CD8-positive, alpha-beta memory T cell (primary cell): ENCODE measurements around the gene RCAN3. TPM values are rescaled to one million over a fixed set of nuclear protein-coding genes. Genes with fewer than 3 reads are reported as not detected.

Experiments
- CTCF ChIA-PET: fragments of 350-600 bp; sonication (Branson Sonifier 250); formaldehyde crosslinking; loops from one replicate; lab custom pipeline; 2021; ENCODE audit warnings: antibody characterized with exemption; lab: Charles Lee
- POLR2A ChIA-PET: fragments of 350-600 bp; sonication (Branson Sonifier 250); formaldehyde crosslinking; loops from one replicate; lab custom pipeline; 2021; ENCODE audit warnings: antibody characterized with exemption; lab: Charles Lee
- DNase-seq, 5 donors: peaks; one replicate each; pipeline versions ENCODE4 v3.0.0 to v3.0.0-alpha.2; 2020 to 2022; ENCODE audit warnings: mixed read lengths in 1 of 5
- H3K27ac ChIP-seq: one replicate; pipeline ENCODE4 v1.7.0; 2013; ENCODE audit warnings: low read depth, mild to moderate bottlenecking, low read length, moderate library complexity
- H3K27me3 ChIP-seq: 2 replicates; pipeline ENCODE4 v1.7.0; 2013; ENCODE audit warnings: low read length, mild to moderate bottlenecking; ENCODE audit not compliant: insufficient read depth, poor library complexity, severe bottlenecking
- H3K36me3 ChIP-seq: 2 replicates; pipeline ENCODE4 v1.7.0; 2013; ENCODE audit warnings: mild to moderate bottlenecking, low read length, moderate library complexity; ENCODE audit not compliant: insufficient read depth
- H3K4me1 ChIP-seq: 2 replicates; pipeline ENCODE4 v1.7.0; 2013; ENCODE audit warnings: mild to moderate bottlenecking, low read length, moderate library complexity; ENCODE audit not compliant: insufficient read depth
- H3K4me3 ChIP-seq: 2 replicates; pipeline ENCODE4 v1.7.0; 2013; ENCODE audit warnings: mild to moderate bottlenecking, low read length
- H3K9me3 ChIP-seq: 2 replicates; pipeline ENCODE4 v1.7.0; 2013; ENCODE audit warnings: mild to moderate bottlenecking, low read length
- H3K27ac Mint-ChIP-seq, 8 donors: one replicate each; pipeline ENCODE4 v1.8.0; 2020 to 2021; ENCODE audit warnings: mixed read lengths in 8 of 8, mild to moderate bottlenecking in 6 of 8, inconsistent platforms in 3 of 8, moderate library complexity in 3 of 8
- H3K27me3 Mint-ChIP-seq, 2 donors: one replicate each; pipeline ENCODE4 v1.8.0; 2020 to 2021; ENCODE audit warnings: mixed read lengths in 2 of 2, mild to moderate bottlenecking in 1 of 2, moderate library complexity in 1 of 2
- H3K36me3 Mint-ChIP-seq, 3 donors: one replicate each; pipeline ENCODE4 v1.8.0; 2020 to 2021; ENCODE audit warnings: mixed read lengths in 3 of 3, inconsistent platforms in 1 of 3, mild to moderate bottlenecking in 1 of 3
- H3K4me1 Mint-ChIP-seq, 3 donors: one replicate each; pipeline ENCODE4 v1.8.0; 2020 to 2021; ENCODE audit warnings: mixed read lengths in 3 of 3, inconsistent platforms in 1 of 3, mild to moderate bottlenecking in 1 of 3
- H3K4me3 Mint-ChIP-seq, 7 donors: one replicate each; pipeline ENCODE4 v1.8.0; 2020 to 2021; ENCODE audit warnings: mixed read lengths in 7 of 7, mild to moderate bottlenecking in 6 of 7, moderate library complexity in 4 of 7, inconsistent platforms in 2 of 7
- H3K9me3 Mint-ChIP-seq, 5 donors: one replicate each; pipeline ENCODE4 v1.8.0; 2020 to 2022; ENCODE audit warnings: mixed read lengths in 5 of 5, mild to moderate bottlenecking in 3 of 5, moderate library complexity in 2 of 5, inconsistent platforms in 1 of 5
- polyA plus RNA-seq: library from polyadenylated mRNA; unstranded; fragments of 300-500 nt; fragmentation: Illumina TruSeq; gene quantifications from one replicate; pipeline ENCODE4 v1.2.3, GENCODE V29; 2021
- total RNA-seq, 2 experiments: library from RNA; stranded (reverse); gene quantifications; one replicate each; pipeline ENCODE4 v1.2.3, GENCODE V29; 2021

RCAN3 gene
- total and polyA plus RNA-seq, 3 experiments from 2014 or later = 62.6 to 66.7 (median 64.0) TPM

GRCh38 chr1:24463776-24464735, 38.6 kb upstream of the RCAN3 start:
- POLR2A ChIA-PET = no interaction called here

GRCh38 chr1:24465099-24465498, 37.5 kb upstream of the RCAN3 start:
- peaks cover 11 to 85% (median 37%) of the 10 kb centered on the region in 3 donors for H3K36me3 Mint-ChIP-seq
- peaks cover 26% of the 10 kb centered on the region for H3K36me3 ChIP-seq
- DNase-seq = no peak

More at GRCh38 chr1:24463776-24464735, 38.6 kb upstream of the RCAN3 start:
- Mint-ChIP-seq H3K4me3 (no peak overlapping the region), H3K27me3 (no peaks in the 10 kb centered on the region), H3K27ac (peak overlapping the region in 6 of 8 donors; percentile 3 to 73 (median 24)), H3K36me3 (peaks cover 12 to 85% (median 37%) of the 10 kb centered on the region in 3 donors), H3K4me1 (peaks cover 10 to 18% (median 16%) of the 10 kb centered on the region in 3 donors), H3K9me3 (no peaks in the 10 kb centered on the region)
- no peaks in the 10 kb centered on the region for H3K27me3 ChIP-seq
- H3K36me3 ChIP-seq = peaks cover 28% of the 10 kb centered on the region
- H3K9me3 ChIP-seq = no peaks in the 10 kb centered on the region
- peaks cover 20% of the 10 kb centered on the region for H3K4me1 ChIP-seq
- H3K27ac ChIP-seq = no peak overlapping the region
- no peak for DNase-seq
- CTCF ChIA-PET = interaction anchor here (0.7 to 1.0 kb wide), 2 partner anchors 72 to 123 kb away, joined by 3 to 4 read pairs; no protein-coding TSS in a partner anchor
- no peak overlapping the region for H3K4me3 ChIP-seq

GRCh38 chr1:24465638-24466037, 37.0 kb upstream of the RCAN3 start:
- Mint-ChIP-seq H3K36me3 (peaks cover 6 to 80% (median 32%) of the 10 kb centered on the region in 3 donors), H3K4me3 (no peak overlapping the region), H3K9me3 (no peaks in the 10 kb centered on the region), H3K27me3 (no peaks in the 10 kb centered on the region), H3K4me1 (peaks cover 10 to 18% (median 16%) of the 10 kb centered on the region in 3 donors), H3K27ac (peak overlapping the region in 5 of 8 donors; percentile 8 to 86 (median 29))
- CTCF ChIA-PET = interaction anchor here (1.2 kb wide), 1 partner anchor 20 kb away, joined by 3 read pairs; no protein-coding TSS in a partner anchor
- no peak for DNase-seq
- H3K27ac ChIP-seq = no peak overlapping the region
- no peak overlapping the region for H3K4me3 ChIP-seq
- H3K9me3 ChIP-seq = no peaks in the 10 kb centered on the region
- H3K36me3 ChIP-seq = peaks cover 21% of the 10 kb centered on the region
- H3K27me3 ChIP-seq = no peaks in the 10 kb centered on the region
- peaks cover 20% of the 10 kb centered on the region for H3K4me1 ChIP-seq
- POLR2A ChIA-PET = no interaction called here

More at GRCh38 chr1:24465099-24465498, 37.5 kb upstream of the RCAN3 start:
- no peak overlapping the region for H3K27ac ChIP-seq
- no peaks in the 10 kb centered on the region for H3K27me3 ChIP-seq
- ChIA-PET CTCF (interaction anchor here (0.7 to 1.2 kb wide), 3 partner anchors 21 to 122 kb away, joined by 3 to 4 read pairs (median 3); no protein-coding TSS in a partner anchor), POLR2A (no interaction called here)
- H3K4me1 Mint-ChIP-seq = peaks cover 10 to 18% (median 16%) of the 10 kb centered on the region in 3 donors
- H3K9me3 ChIP-seq = no peaks in the 10 kb centered on the region
- H3K4me3 Mint-ChIP-seq = no peak overlapping the region
- peak overlapping the region in 5 of 8 donors; percentile 12 to 75 (median 48) for H3K27ac Mint-ChIP-seq
- H3K4me3 ChIP-seq = no peak overlapping the region
- no peaks in the 10 kb centered on the region for H3K9me3 Mint-ChIP-seq
- H3K4me1 ChIP-seq = peaks cover 20% of the 10 kb centered on the region
- no peaks in the 10 kb centered on the region for H3K27me3 Mint-ChIP-seq

- H3K27ac Mint-ChIP-seq = peak overlapping the region in 4 of 8 donors; percentile 27 to 76 (median 44)
- ChIA-PET POLR2A (no interaction called here), CTCF (no interaction called here)
- peaks cover 10 to 20% (median 17%) of the 10 kb centered on the region in 3 donors for H3K4me1 Mint-ChIP-seq
- H3K27me3 Mint-ChIP-seq = no peaks in the 10 kb centered on the region
- H3K4me3 Mint-ChIP-seq = no peak overlapping the region
- Histone ChIP-seq H3K27ac (no peak overlapping the region), H3K4me1 (peaks cover 14% of the 10 kb centered on the region), H3K4me3 (no peak overlapping the region), H3K27me3 (no peaks in the 10 kb centered on the region), H3K36me3 (peaks cover 18% of the 10 kb centered on the region), H3K9me3 (no peaks in the 10 kb centered on the region)
- peaks cover 0 to 56% (median 27%) of the 10 kb centered on the region in 3 donors for H3K36me3 Mint-ChIP-seq
- no peaks in the 10 kb centered on the region for H3K9me3 Mint-ChIP-seq
- no peak for DNase-seq
These were observed 33.8 kb upstream of the RCAN3 start for GRCh38 chr1:24468685-24469316.

GRCh38 chr1:24470592-24470991, 32.0 kb upstream of the RCAN3 start:
- H3K27ac Mint-ChIP-seq = peak overlapping the region in 4 of 8 donors; percentile 12 to 82 (median 74)
- H3K4me3 Mint-ChIP-seq = no peak overlapping the region
- CTCF ChIA-PET = no interaction called here
- H3K27me3 Mint-ChIP-seq = no peaks in the 10 kb centered on the region
- no peaks in the 10 kb centered on the region for H3K9me3 Mint-ChIP-seq
- POLR2A ChIA-PET = no interaction called here
- Histone ChIP-seq H3K4me1 (no peaks in the 10 kb centered on the region), H3K4me3 (no peak overlapping the region), H3K27me3 (no peaks in the 10 kb centered on the region), H3K36me3 (peaks cover 16% of the 10 kb centered on the region), H3K27ac (no peak overlapping the region), H3K9me3 (no peaks in the 10 kb centered on the region)
- peaks cover 2 to 6% (median 4%) of the 10 kb centered on the region in 3 donors for H3K4me1 Mint-ChIP-seq
- DNase-seq = no peak
- H3K36me3 Mint-ChIP-seq = peaks cover 0 to 39% (median 22%) of the 10 kb centered on the region in 3 donors

- no peak overlapping the region for H3K4me3 Mint-ChIP-seq
- Histone ChIP-seq H3K4me3 (no peak overlapping the region), H3K36me3 (peaks cover 11% of the 10 kb centered on the region), H3K27me3 (no peaks in the 10 kb centered on the region), H3K9me3 (no peaks in the 10 kb centered on the region), H3K27ac (no peak overlapping the region), H3K4me1 (no peaks in the 10 kb centered on the region)
- no peaks in the 10 kb centered on the region for H3K9me3 Mint-ChIP-seq
- no peak for DNase-seq
- POLR2A ChIA-PET = interaction anchor here (0.7 kb wide), 2 partner anchors 50 to 115 kb away, joined by 5 to 6 read pairs; no protein-coding TSS in a partner anchor
- H3K27ac Mint-ChIP-seq = peak overlapping the region in 2 of 8 donors; percentile 72 to 78
- no peaks in the 10 kb centered on the region for H3K27me3 Mint-ChIP-seq
- peaks cover 0 to 27% (median 16%) of the 10 kb centered on the region in 3 donors for H3K36me3 Mint-ChIP-seq
- CTCF ChIA-PET = interaction anchor here (1.1 kb wide), 1 partner anchor 14 kb away, joined by 4 read pairs; no protein-coding TSS in a partner anchor
- H3K4me1 Mint-ChIP-seq = peaks cover 2 to 10% (median 4%) of the 10 kb centered on the region in 3 donors
These were observed 29.9 kb upstream of the RCAN3 start for GRCh38 chr1:24472527-24473251.

GRCh38 chr1:24474193-24474592, 28.4 kb upstream of the RCAN3 start:
- Mint-ChIP-seq H3K4me1 (peaks cover under 1 to 10% (median 2%) of the 10 kb centered on the region in 3 donors), H3K27me3 (no peaks in the 10 kb centered on the region), H3K9me3 (no peaks in the 10 kb centered on the region), H3K36me3 (peaks cover 0 to 16% (median 7%) of the 10 kb centered on the region in 3 donors), H3K27ac (peak overlapping the region in 1 of 8 donors; percentile 69), H3K4me3 (no peak overlapping the region)
- H3K4me1 ChIP-seq = no peaks in the 10 kb centered on the region
- peaks cover 6% of the 10 kb centered on the region for H3K36me3 ChIP-seq
- POLR2A ChIA-PET = no interaction called here
- CTCF ChIA-PET = interaction anchor here (1.3 to 2.1 kb wide), 2 partner anchors 53 to 113 kb away, joined by 5 to 6 read pairs; no protein-coding TSS in a partner anchor
- no peaks in the 10 kb centered on the region for H3K27me3 ChIP-seq
- no peak for DNase-seq
- H3K9me3 ChIP-seq = no peaks in the 10 kb centered on the region
- no peak overlapping the region for H3K27ac ChIP-seq
- no peak overlapping the region for H3K4me3 ChIP-seq
